HepG2 (cell line): ENCODE data around the gene SGMS1. TPM values are rescaled to one million over a fixed set of nuclear protein-coding genes. Genes with fewer than 3 reads are reported as not detected.
A peak's percentile ranks its signal among the peaks of the same experiment; 100 is the strongest.

Source experiments
- ATAC-seq: fragments of 200-7000 bp; cut with Tn5 transposase; 3 replicates; pipeline ENCODE4 v1.9.1; 2020; ENCODE audit warnings: mild to moderate bottlenecking, moderate library complexity
- BruUV-seq: library from RNA; stranded (reverse); fragments of 400-500 nt; replicated peaks from 2 replicates; lab custom pipeline; 2021; lab: Mats Ljungman, UMichigan
- CTCF ChIA-PET: fragments of 300-600 bp; formaldehyde crosslinking; extraction: SDS; loops from one replicate; lab custom pipeline; 2021; ENCODE audit warnings: low total read pairs, inconsistent platforms, low intra/inter-chr PET ratio; lab: Yijun Ruan, JAX
- POLR2A ChIA-PET: fragments of 350-600 bp; sonication (Branson Sonifier 250); formaldehyde crosslinking; loops from one replicate; lab custom pipeline; 2020; ENCODE audit warnings: antibody characterized with exemption, inconsistent platforms; lab: Yijun Ruan, JAX
- DNase-seq: peaks from one replicate; pipeline ENCODE4 v3.0.0-alpha.2; 2015; ENCODE audit warnings: low spot score
- FAIRE-seq: peaks from 3 replicates; lab custom pipeline; 2011; peaks lifted over from hg19 to GRCh38; lab: Jason Lieb, UNC
- H2AFZ ChIP-seq: one replicate; pipeline ENCODE4 v1.6.1; 2011; ENCODE audit warnings: low read length, inconsistent platforms
- H3K27ac ChIP-seq: fragments of 300-600 bp; 3 replicates; pipeline ENCODE4 v1.8.0; 2011; ENCODE audit warnings: mixed run types, mild to moderate bottlenecking, mixed read lengths, low read length, inconsistent platforms; ENCODE audit not compliant: insufficient read depth; ENCODE audit errors: extremely low read length
- H3K27me3 ChIP-seq, 2 experiments: fragments of 200-600 bp in 1 of 2; 2 replicates in 1 of 2; 3 replicates in 1 of 2; pipeline versions ENCODE4 v1.6.0 to v1.8.0; 2011; ENCODE audit warnings: low read length in 2 of 2, mild to moderate bottlenecking in 2 of 2, moderate library complexity in 2 of 2, inconsistent platforms in 1 of 2; ENCODE audit not compliant: insufficient read depth in 2 of 2, control insufficient read depth in 1 of 2
- H3K36me3 ChIP-seq, 2 experiments: fragments of 200-600 bp in 1 of 2; replicated peaks in 1 of 2; 2 replicates in 1 of 2; 3 replicates in 1 of 2; pipeline versions ENCODE4 v1.5.1 to v1.8.0; 2011; ENCODE audit warnings: low read length in 2 of 2, inconsistent platforms in 1 of 2; ENCODE audit not compliant: insufficient read depth in 2 of 2, control insufficient read depth in 1 of 2
- H3K4me1 ChIP-seq: 2 replicates; pipeline ENCODE4 v1.5.1; 2012; ENCODE audit warnings: low read length, inconsistent platforms; ENCODE audit not compliant: insufficient read depth
- H3K4me2 ChIP-seq: 2 replicates; pipeline ENCODE4 v1.6.0; 2011; ENCODE audit warnings: low read depth, low read length, inconsistent platforms
- H3K4me3 ChIP-seq, 3 experiments: fragments of 200-600 bp in 1 of 3; sonication (generic), shearing (Covaris generic) in 1 of 3; replicated peaks in 1 of 3; 2 replicates each; pipeline ENCODE4 v1.5.1; 2011 to 2016; ENCODE audit warnings: low read length in 3 of 3, inconsistent platforms in 2 of 3, low read depth in 2 of 3, mild to moderate bottlenecking in 2 of 3, control low read depth in 1 of 3, mixed read lengths in 1 of 3; ENCODE audit not compliant: insufficient read depth in 1 of 3
- H3K79me2 ChIP-seq: one replicate; pipeline ENCODE4 v1.6.1; 2011; ENCODE audit warnings: low read length, inconsistent platforms; ENCODE audit not compliant: insufficient read depth
- H3K9ac ChIP-seq: 2 replicates; pipeline ENCODE4 v1.6.0; 2011; ENCODE audit warnings: mild to moderate bottlenecking, low read depth, low read length, inconsistent platforms; ENCODE audit not compliant: insufficient read depth
- H3K9me3 ChIP-seq: 2 replicates; pipeline ENCODE4 v1.5.1; 2012; ENCODE audit warnings: mild to moderate bottlenecking, low read length
- H4K20me1 ChIP-seq: 2 replicates; pipeline ENCODE4 v1.6.0; 2011; ENCODE audit warnings: inconsistent platforms, mild to moderate bottlenecking, low read length, moderate library complexity; ENCODE audit not compliant: insufficient read depth
- ATF1 ChIP-seq: IDR thresholded peaks from 2 replicates; pipeline ENCODE4 v1.6.1; 2016; ENCODE audit warnings: mild to moderate bottlenecking, control low read depth
- CAMTA2 ChIP-seq: sonication (generic); formaldehyde crosslinking; IDR thresholded peaks from 2 replicates; pipeline ENCODE4 v1.4.0; 2020; ENCODE audit warnings: mild to moderate bottlenecking, missing genetic modification reagents, borderline replicate concordance
- CEBPG ChIP-seq: IDR thresholded peaks from 2 replicates; pipeline ENCODE4 v1.6.1; 2016
- DMAP1 ChIP-seq: IDR thresholded peaks from 2 replicates; pipeline ENCODE4 v1.6.1; 2016
- FOXA3 ChIP-seq: IDR thresholded peaks from 2 replicates; pipeline ENCODE4 v1.6.1; 2016; ENCODE audit warnings: missing genetic modification reagents, missing compliant biosample characterization
- GZF1 ChIP-seq: sonication (generic); formaldehyde crosslinking; IDR thresholded peaks from 2 replicates; pipeline ENCODE4 v1.5.1; 2020; ENCODE audit warnings: mild to moderate bottlenecking, missing genetic modification reagents
- HDAC1 ChIP-seq: sonication (generic); formaldehyde crosslinking; IDR thresholded peaks from 2 replicates; pipeline ENCODE4 v1.5.1; 2020; ENCODE audit warnings: mild to moderate bottlenecking, missing genetic modification reagents
- HOXA3 ChIP-seq: sonication (generic); formaldehyde crosslinking; IDR thresholded peaks from 2 replicates; pipeline ENCODE4 v1.5.0; 2020; ENCODE audit warnings: missing genetic modification reagents
- KDM1A ChIP-seq: IDR thresholded peaks from 2 replicates; pipeline ENCODE4 v1.6.1; 2016; ENCODE audit warnings: missing compliant biosample characterization
- POGK ChIP-seq: sonication (generic); formaldehyde crosslinking; conservative IDR thresholded peaks from 2 replicates; pipeline ENCODE4 v1.8.0; 2022; ENCODE audit warnings: mild to moderate bottlenecking, moderate library complexity, missing genetic modification reagents
- RNF2 ChIP-seq: fragments of 450-650 bp; conservative IDR thresholded peaks from 2 replicates; pipeline ENCODE4 v1.6.1; 2016; ENCODE audit warnings: low read depth
- TBX2 ChIP-seq: sonication (generic); formaldehyde crosslinking; IDR thresholded peaks from 2 replicates; pipeline ENCODE4 v1.5.0; 2020; ENCODE audit warnings: missing genetic modification reagents, mild to moderate bottlenecking, borderline replicate concordance
- TBX3 ChIP-seq: fragments of 450-650 bp; IDR thresholded peaks from 2 replicates; pipeline ENCODE4 v1.6.1; 2017; ENCODE audit warnings: antibody characterized with exemption, mild to moderate bottlenecking, inconsistent platforms, borderline replicate concordance
- ZBTB20 ChIP-seq: sonication (generic); formaldehyde crosslinking; IDR thresholded peaks from 2 replicates; pipeline ENCODE4 v1.8.1; 2023; ENCODE audit warnings: missing genetic modification reagents, low read depth, mild to moderate bottlenecking, borderline replicate concordance
- ZNF564 ChIP-seq: sonication (generic); formaldehyde crosslinking; IDR thresholded peaks from 2 replicates; pipeline ENCODE4 v1.8.1; 2023; ENCODE audit warnings: mild to moderate bottlenecking, missing genetic modification reagents
- ZNF598 ChIP-seq: sonication (generic); formaldehyde crosslinking; IDR thresholded peaks from 2 replicates; pipeline ENCODE4 v1.5.1; 2020; ENCODE audit warnings: mild to moderate bottlenecking, missing genetic modification reagents, borderline replicate concordance
- ZNF674 ChIP-seq: sonication (generic); formaldehyde crosslinking; IDR thresholded peaks from 2 replicates; pipeline ENCODE4 v1.5.0; 2020; ENCODE audit warnings: low read depth, mild to moderate bottlenecking, missing genetic modification reagents
- ZNF772 ChIP-seq: sonication (generic); formaldehyde crosslinking; IDR thresholded peaks from 2 replicates; pipeline ENCODE4 v1.5.0; 2020; ENCODE audit warnings: mild to moderate bottlenecking, missing genetic modification reagents
- ZNF777 ChIP-seq: sonication (generic); formaldehyde crosslinking; IDR thresholded peaks from 2 replicates; pipeline ENCODE4 v1.4.0; 2020; ENCODE audit warnings: missing genetic modification reagents
- WGBS: methylation state at CpG from one replicate; pipeline ENCODE4 v1.1.6; 2017; ENCODE audit warnings: low lambda C conversion rate; 5-methylcytosine and 5-hydroxymethylcytosine counted together
- in situ Hi-C: cut with HindIII; loops from 2 replicates; pipeline ENCODE4 v1.10.0; 2017; ENCODE audit warnings: low pct_unique_long_range_greater_than_20kb; ENCODE audit not compliant: extremely low pct_ligation_motif_present
- intact Hi-C: fragments of 100-400 bp; cut with micrococcal nuclease; formaldehyde crosslinking; loops from one replicate; pipeline ENCODE4 v1.10.0; 2022; ENCODE audit not compliant: unreplicated experiment
- polyA plus RNA-seq, 8 experiments: library from polyadenylated mRNA; depleted of rRNA in 3 of 8; stranded (reverse) in 7 of 8; unstranded in 1 of 8; fragments of >200 nt; fragmentation: Illumina TruSeq in 4 of 8; extraction: Trizol in 4 of 8; gene quantifications; 2 replicates each; pipeline versions ENCODE4 v1.2.1 to v1.2.3, GENCODE V29; 2011 to 2016; ENCODE audit warnings: low read depth in 4 of 8, missing spikeins in 1 of 8, mixed read lengths in 1 of 8; ENCODE audit not compliant: insufficient read depth in 1 of 8
- total RNA-seq, 5 experiments: library from RNA; depleted of rRNA; stranded (reverse); fragments of >200 nt; fragmentation: Illumina TruSeq; extraction: Trizol; gene quantifications; 2 replicates each; pipeline ENCODE4 v1.2.3, GENCODE V29; 2016; ENCODE audit warnings: low read depth in 1 of 5

SGMS1 gene
- total and polyA plus RNA-seq, 2 of the 13 experiments (the other 11 are each of a cell fraction or from before 2014, with no cell fraction given): 6.5 to 15.1 TPM

GRCh38 chr10:50621968-50622705 is 1.6 kb downstream of the SGMS1 start:
- DNase-seq (peak; percentile 52), FAIRE-seq (no peak), ATAC-seq (peak; percentile 3)
- intact Hi-C loops: loop anchor here (1.0 to 10.0 kb wide), 2 partner anchors 61 to 207 kb away; no protein-coding TSS in a partner anchor
- in situ Hi-C loops: loop anchor here (5.0 kb wide), 1 partner anchor 60 kb away; no protein-coding TSS in a partner anchor
- Histone ChIP-seq H4K20me1 (peaks cover 11% of the 10 kb centered on the region), H3K79me2 (peaks cover 50% of the 10 kb centered on the region), H3K9ac (peak overlapping the region; percentile 94), H3K36me3 (peaks cover 1 to 2% of the 10 kb centered on the region in 2 experiments; a peak in 1 of 5 replicates), H3K27ac (peak overlapping the region; percentile 99), H3K4me3 (peak overlapping the region; percentile 86 to 91 (median 88)), H3K9me3 (no peaks in the 10 kb centered on the region), H3K27me3 (no peaks in the 10 kb centered on the region; a peak in 1 of 5 replicates), H3K4me2 (peak overlapping the region; percentile 88), H3K4me1 (peaks cover 29% of the 10 kb centered on the region), H2AFZ (no peak overlapping the region)
- no TSS peak for BruUV-seq
- CTCF ChIA-PET: no interaction called here
- 2% methylated on average over 18 of the region's 21 CpGs for WGBS
- POLR2A ChIA-PET: interaction anchor here (0.8 to 4.6 kb wide), 6 partner anchors 10 to 67 kb away, joined by 3 to 34 read pairs (median 5); no protein-coding TSS in a partner anchor
- TF ChIP-seq ZNF674 (CRISPR knock-in tag) (no peak), HOXA3 (CRISPR knock-in tag) (peak; percentile 59; the same call in 1 of the 2 replicates), ZNF772 (CRISPR knock-in tag) (0 out of 2 replicates have a peak, but pooled peaks have one; percentile 26), FOXA3 (CRISPR knock-in tag) (0 out of 2 replicates have a peak, but pooled peaks have one; percentile 24), ZNF598 (CRISPR knock-in tag) (no peak), KDM1A (CRISPR knock-in tag) (no peak), ZNF777 (CRISPR knock-in tag) (no peak), ZBTB20 (CRISPR knock-in tag) (peak; percentile 55; the same call in 1 of the 2 replicates), TBX2 (CRISPR knock-in tag) (peak; percentile 73), DMAP1 (CRISPR knock-in tag) (no peak), POGK (CRISPR knock-in tag) (peak; percentile 18; the same call in 1 of the 2 replicates), ZNF564 (CRISPR knock-in tag) (no peak), CEBPG (no peak), GZF1 (CRISPR knock-in tag) (no peak), RNF2 (no peak), HDAC1 (peak; percentile 30; the same call in 1 of the 2 replicates), TBX3 (peak; percentile 13; the same call in 1 of the 2 replicates), ATF1 (no peak), CAMTA2 (CRISPR knock-in tag) (0 out of 2 replicates have a peak, but pooled peaks have one; percentile 45)
